WTC11 (cell line): ENCODE data around the gene GATM. TPM values are rescaled to one million over a fixed set of nuclear protein-coding genes. Genes with fewer than 3 reads are reported as not detected.

ENCODE experiments used
- ATAC-seq: fragments of 200-7000 bp; cut with Tn5 transposase; 2 replicates; pipeline ENCODE4 v1.10.0; 2021; ENCODE audit warnings: mild to moderate bottlenecking, moderate library complexity
- CTCF ChIA-PET: fragments of 300-600 bp; sonication (Branson Sonifier 250); formaldehyde crosslinking; loops from one replicate; lab custom pipeline; 2021; ENCODE audit warnings: antibody characterized with exemption; lab: Charles Lee
- POLR2A ChIA-PET: fragments of 350-600 bp; sonication (Branson Sonifier 250); formaldehyde crosslinking; loops from one replicate; lab custom pipeline; 2021; ENCODE audit warnings: antibody characterized with exemption; lab: Charles Lee
- DNase-seq: peaks from one replicate; pipeline ENCODE4 v3.0.0; 2021; ENCODE audit warnings: low spot score
- H3K27ac Mint-ChIP-seq: 2 replicates; pipeline ENCODE4 v1.8.0; 2021; ENCODE audit warnings: mixed read lengths
- H3K27me3 Mint-ChIP-seq: 2 replicates; pipeline ENCODE4 v1.8.0; 2021; ENCODE audit warnings: low read depth, mild to moderate bottlenecking, moderate library complexity, mixed read lengths
- H3K36me3 Mint-ChIP-seq: 2 replicates; pipeline ENCODE4 v1.8.0; 2021; ENCODE audit warnings: mixed read lengths
- H3K4me1 Mint-ChIP-seq: 2 replicates; pipeline ENCODE4 v1.8.0; 2022; ENCODE audit warnings: mixed read lengths
- H3K4me3 Mint-ChIP-seq: 2 replicates; pipeline ENCODE4 v1.8.0; 2021; ENCODE audit warnings: mild to moderate bottlenecking, moderate library complexity, mixed read lengths
- H3K9me3 Mint-ChIP-seq: 2 replicates; pipeline ENCODE4 v1.8.0; 2021; ENCODE audit warnings: mixed read lengths
- ATF1 ChIP-seq: sonication (generic); formaldehyde crosslinking; IDR thresholded peaks from 2 replicates; pipeline ENCODE4 v1.8.1; 2023; ENCODE audit warnings: mild to moderate bottlenecking, moderate library complexity, missing genetic modification reagents
- FOXJ3 ChIP-seq: sonication (generic); formaldehyde crosslinking; IDR thresholded peaks from 2 replicates; pipeline ENCODE4 v1.9.0; 2021; ENCODE audit warnings: missing genetic modification reagents, mild to moderate bottlenecking, borderline replicate concordance
- FOXP4 ChIP-seq: sonication (generic); formaldehyde crosslinking; IDR thresholded peaks from 2 replicates; pipeline ENCODE4 v1.8.0; 2022; ENCODE audit warnings: mild to moderate bottlenecking, missing genetic modification reagents
- IRF2 ChIP-seq: sonication (generic); formaldehyde crosslinking; IDR thresholded peaks from 2 replicates; pipeline ENCODE4 v1.8.0; 2022; ENCODE audit warnings: low read depth, missing genetic modification reagents, borderline replicate concordance
- JAZF1 ChIP-seq: fragments of 250-450 bp; sonication (Bioruptor Pico); IDR thresholded peaks from 2 replicates; pipeline ENCODE4 v1.9.0; 2021; ENCODE audit warnings: moderate library complexity, mild to moderate bottlenecking, inconsistent platforms
- MXD4 ChIP-seq: fragments of 250-450 bp; sonication (Bioruptor Pico); IDR thresholded peaks from 2 replicates; pipeline ENCODE4 v1.8.0; 2021; ENCODE audit warnings: mild to moderate bottlenecking, moderate library complexity, borderline replicate concordance
- NFE2L1 ChIP-seq: sonication (generic); formaldehyde crosslinking; IDR thresholded peaks from 2 replicates; pipeline ENCODE4 v1.8.1; 2023; ENCODE audit warnings: missing genetic modification reagents
- NFYB ChIP-seq: sonication (generic); formaldehyde crosslinking; conservative IDR thresholded peaks from 2 replicates; pipeline ENCODE4 v1.8.0; 2022; ENCODE audit warnings: low read depth, missing genetic modification reagents
- NR2C2 ChIP-seq: sonication (generic); formaldehyde crosslinking; IDR thresholded peaks from 2 replicates; pipeline ENCODE4 v1.8.0; 2022; ENCODE audit warnings: mild to moderate bottlenecking, missing genetic modification reagents
- SMAD4 ChIP-seq: sonication (generic); formaldehyde crosslinking; IDR thresholded peaks from 2 replicates; pipeline ENCODE4 v1.8.0; 2022; ENCODE audit warnings: mild to moderate bottlenecking, missing genetic modification reagents
- SP1 ChIP-seq: sonication (generic); formaldehyde crosslinking; conservative IDR thresholded peaks from 2 replicates; pipeline ENCODE4 v1.8.1; 2022; ENCODE audit warnings: missing genetic modification reagents
- TEAD1 ChIP-seq: sonication (generic); formaldehyde crosslinking; IDR thresholded peaks from 2 replicates; pipeline ENCODE4 v1.8.0; 2022; ENCODE audit warnings: mild to moderate bottlenecking, missing genetic modification reagents
- USF2 ChIP-seq: sonication (generic); formaldehyde crosslinking; IDR thresholded peaks from 2 replicates; pipeline ENCODE4 v1.8.1; 2023; ENCODE audit warnings: mild to moderate bottlenecking, missing genetic modification reagents, moderate library complexity
- ZNF121 ChIP-seq: sonication (generic); formaldehyde crosslinking; IDR thresholded peaks from 2 replicates; pipeline ENCODE4 v1.8.0; 2023; ENCODE audit warnings: missing genetic modification reagents
- ZNF219 ChIP-seq: sonication (generic); formaldehyde crosslinking; IDR thresholded peaks from 2 replicates; pipeline ENCODE4 v1.8.0; 2023; ENCODE audit warnings: missing genetic modification reagents, mild to moderate bottlenecking, borderline replicate concordance
- ZNF263 ChIP-seq: sonication (generic); formaldehyde crosslinking; IDR thresholded peaks from 2 replicates; pipeline ENCODE4 v1.8.1; 2022; ENCODE audit warnings: low read depth, mild to moderate bottlenecking, moderate library complexity, missing genetic modification reagents
- total RNA-seq: library from RNA; stranded (reverse); gene quantifications from 3 replicates; pipeline ENCODE4 v1.2.3, GENCODE V29; 2021
- TF ChIP-seq, protein P1 (sequence below): sonication (generic); formaldehyde crosslinking; IDR thresholded peaks from 2 replicates; pipeline ENCODE4 v1.8.1; 2023; ENCODE audit warnings: mild to moderate bottlenecking, missing genetic modification reagents
- TF ChIP-seq, protein P2 (sequence below): sonication (generic); formaldehyde crosslinking; IDR thresholded peaks from 2 replicates; pipeline ENCODE4 v1.8.1; 2023; ENCODE audit warnings: mild to moderate bottlenecking, missing genetic modification reagents, borderline replicate concordance
- TF ChIP-seq, protein P3 (sequence below): sonication (generic); formaldehyde crosslinking; conservative IDR thresholded peaks from 2 replicates; pipeline ENCODE4 v1.8.1; 2022; ENCODE audit warnings: mild to moderate bottlenecking, missing genetic modification reagents
- TF ChIP-seq, protein P4 (sequence below): sonication (generic); formaldehyde crosslinking; IDR thresholded peaks from 2 replicates; pipeline ENCODE4 v1.8.1; 2022; ENCODE audit warnings: low read depth, missing genetic modification reagents, borderline replicate concordance

The GATM gene
- total RNA-seq, 1 experiment from 2014 or later, result 10.1 TPM

GRCh38 chr15:45343258-45343860, 35.0 kb downstream of the GATM start (continued):
- TF ChIP-seq, protein P1, sequence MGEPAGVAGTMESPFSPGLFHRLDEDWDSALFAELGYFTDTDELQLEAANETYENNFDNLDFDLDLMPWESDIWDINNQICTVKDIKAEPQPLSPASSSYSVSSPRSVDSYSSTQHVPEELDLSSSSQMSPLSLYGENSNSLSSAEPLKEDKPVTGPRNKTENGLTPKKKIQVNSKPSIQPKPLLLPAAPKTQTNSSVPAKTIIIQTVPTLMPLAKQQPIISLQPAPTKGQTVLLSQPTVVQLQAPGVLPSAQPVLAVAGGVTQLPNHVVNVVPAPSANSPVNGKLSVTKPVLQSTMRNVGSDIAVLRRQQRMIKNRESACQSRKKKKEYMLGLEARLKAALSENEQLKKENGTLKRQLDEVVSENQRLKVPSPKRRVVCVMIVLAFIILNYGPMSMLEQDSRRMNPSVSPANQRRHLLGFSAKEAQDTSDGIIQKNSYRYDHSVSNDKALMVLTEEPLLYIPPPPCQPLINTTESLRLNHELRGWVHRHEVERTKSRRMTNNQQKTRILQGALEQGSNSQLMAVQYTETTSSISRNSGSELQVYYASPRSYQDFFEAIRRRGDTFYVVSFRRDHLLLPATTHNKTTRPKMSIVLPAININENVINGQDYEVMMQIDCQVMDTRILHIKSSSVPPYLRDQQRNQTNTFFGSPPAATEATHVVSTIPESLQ, result no peak
- TF ChIP-seq, all 79 proteins: peak for 0

- no peak for DNase-seq
- TF ChIP-seq NR2C2 (no peak), SP1 (CRISPR knock-in tag) (no peak), FOXJ3 (no peak), IRF2 (CRISPR knock-in tag) (no peak), NFE2L1 (no peak)
- no peaks in the 10 kb centered on the region for H3K36me3 Mint-ChIP-seq
- CTCF ChIA-PET, result interaction anchor here (0.7 to 1.3 kb wide), 2 partner anchors 232 to 762 kb away, joined by 3 to 4 read pairs; no protein-coding TSS in a partner anchor
- H3K9me3 Mint-ChIP-seq, result no peaks in the 10 kb centered on the region
- H3K4me3 Mint-ChIP-seq, result no peak overlapping the region
- POLR2A ChIA-PET, result interaction anchor here (0.5 kb wide), 1 partner anchor 14 kb away, joined by 3 read pairs; no protein-coding TSS in a partner anchor
- no peak for ATAC-seq
- no peaks in the 10 kb centered on the region for H3K4me1 Mint-ChIP-seq
- H3K27ac Mint-ChIP-seq, result no peak overlapping the region
- H3K27me3 Mint-ChIP-seq, result no peaks in the 10 kb centered on the region; the same call in 1 of the 2 replicates
Observed at GRCh38 chr15:45341790-45342189, 36.6 kb downstream of the GATM start.

DNA sequence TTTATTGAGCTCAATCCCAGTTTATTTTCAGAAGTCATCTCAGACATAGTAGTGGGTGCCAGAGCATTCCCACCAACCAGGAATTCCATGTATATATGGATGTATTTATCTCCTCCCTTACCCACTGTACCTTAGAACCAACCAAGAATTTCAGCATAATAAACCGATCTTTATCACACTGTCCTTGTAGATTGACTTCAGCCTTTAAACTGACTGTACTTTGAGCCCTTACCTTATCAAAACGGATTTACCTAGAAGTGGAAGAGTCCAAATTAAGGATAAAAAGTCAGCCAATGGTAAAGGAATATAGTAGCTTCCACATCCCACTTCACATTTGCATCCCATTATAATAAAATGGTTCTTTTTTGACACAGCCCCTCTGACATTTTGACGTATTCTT, 37.9 kb downstream of the GATM start:
- no peak for ATAC-seq
- Mint-ChIP-seq H3K27ac (no peak overlapping the region), H3K9me3 (no peaks in the 10 kb centered on the region), H3K4me3 (no peak overlapping the region), H3K27me3 (no peaks in the 10 kb centered on the region; the same call in 1 of the 2 replicates)
- CTCF ChIA-PET, result interaction anchor here (0.6 to 1.6 kb wide), 2 partner anchors 25 to 315 kb away, joined by 4 read pairs; no protein-coding TSS in a partner anchor
- TF ChIP-seq, protein P2, sequence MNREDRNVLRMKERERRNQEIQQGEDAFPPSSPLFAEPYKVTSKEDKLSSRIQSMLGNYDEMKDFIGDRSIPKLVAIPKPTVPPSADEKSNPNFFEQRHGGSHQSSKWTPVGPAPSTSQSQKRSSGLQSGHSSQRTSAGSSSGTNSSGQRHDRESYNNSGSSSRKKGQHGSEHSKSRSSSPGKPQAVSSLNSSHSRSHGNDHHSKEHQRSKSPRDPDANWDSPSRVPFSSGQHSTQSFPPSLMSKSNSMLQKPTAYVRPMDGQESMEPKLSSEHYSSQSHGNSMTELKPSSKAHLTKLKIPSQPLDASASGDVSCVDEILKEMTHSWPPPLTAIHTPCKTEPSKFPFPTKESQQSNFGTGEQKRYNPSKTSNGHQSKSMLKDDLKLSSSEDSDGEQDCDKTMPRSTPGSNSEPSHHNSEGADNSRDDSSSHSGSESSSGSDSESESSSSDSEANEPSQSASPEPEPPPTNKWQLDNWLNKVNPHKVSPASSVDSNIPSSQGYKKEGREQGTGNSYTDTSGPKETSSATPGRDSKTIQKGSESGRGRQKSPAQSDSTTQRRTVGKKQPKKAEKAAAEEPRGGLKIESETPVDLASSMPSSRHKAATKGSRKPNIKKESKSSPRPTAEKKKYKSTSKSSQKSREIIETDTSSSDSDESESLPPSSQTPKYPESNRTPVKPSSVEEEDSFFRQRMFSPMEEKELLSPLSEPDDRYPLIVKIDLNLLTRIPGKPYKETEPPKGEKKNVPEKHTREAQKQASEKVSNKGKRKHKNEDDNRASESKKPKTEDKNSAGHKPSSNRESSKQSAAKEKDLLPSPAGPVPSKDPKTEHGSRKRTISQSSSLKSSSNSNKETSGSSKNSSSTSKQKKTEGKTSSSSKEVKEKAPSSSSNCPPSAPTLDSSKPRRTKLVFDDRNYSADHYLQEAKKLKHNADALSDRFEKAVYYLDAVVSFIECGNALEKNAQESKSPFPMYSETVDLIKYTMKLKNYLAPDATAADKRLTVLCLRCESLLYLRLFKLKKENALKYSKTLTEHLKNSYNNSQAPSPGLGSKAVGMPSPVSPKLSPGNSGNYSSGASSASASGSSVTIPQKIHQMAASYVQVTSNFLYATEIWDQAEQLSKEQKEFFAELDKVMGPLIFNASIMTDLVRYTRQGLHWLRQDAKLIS (CRISPR knock-in tag), result no peak
- TF ChIP-seq USF2 (no peak), MXD4 (CRISPR knock-in tag) (no peak), FOXP4 (no peak), FOXJ3 (no peak), NFYB (CRISPR knock-in tag) (no peak), JAZF1 (CRISPR knock-in tag) (no peak), ZNF219 (CRISPR knock-in tag) (no peak), ZNF121 (CRISPR knock-in tag) (no peak), ZNF263 (CRISPR knock-in tag) (no peak), SMAD4 (CRISPR knock-in tag) (no peak), ATF1 (CRISPR knock-in tag) (no peak), TEAD1 (CRISPR knock-in tag) (no peak)
- TF ChIP-seq, protein P3, sequence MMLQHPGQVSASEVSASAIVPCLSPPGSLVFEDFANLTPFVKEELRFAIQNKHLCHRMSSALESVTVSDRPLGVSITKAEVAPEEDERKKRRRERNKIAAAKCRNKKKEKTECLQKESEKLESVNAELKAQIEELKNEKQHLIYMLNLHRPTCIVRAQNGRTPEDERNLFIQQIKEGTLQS (CRISPR knock-in tag), result no peak
- TF ChIP-seq, protein P4, sequence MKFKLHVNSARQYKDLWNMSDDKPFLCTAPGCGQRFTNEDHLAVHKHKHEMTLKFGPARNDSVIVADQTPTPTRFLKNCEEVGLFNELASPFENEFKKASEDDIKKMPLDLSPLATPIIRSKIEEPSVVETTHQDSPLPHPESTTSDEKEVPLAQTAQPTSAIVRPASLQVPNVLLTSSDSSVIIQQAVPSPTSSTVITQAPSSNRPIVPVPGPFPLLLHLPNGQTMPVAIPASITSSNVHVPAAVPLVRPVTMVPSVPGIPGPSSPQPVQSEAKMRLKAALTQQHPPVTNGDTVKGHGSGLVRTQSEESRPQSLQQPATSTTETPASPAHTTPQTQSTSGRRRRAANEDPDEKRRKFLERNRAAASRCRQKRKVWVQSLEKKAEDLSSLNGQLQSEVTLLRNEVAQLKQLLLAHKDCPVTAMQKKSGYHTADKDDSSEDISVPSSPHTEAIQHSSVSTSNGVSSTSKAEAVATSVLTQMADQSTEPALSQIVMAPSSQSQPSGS (CRISPR knock-in tag), result no peak
- TF ChIP-seq, protein P1, result no peak
- TF ChIP-seq, all 79 proteins: peak for 0
- Mint-ChIP-seq H3K36me3 (no peaks in the 10 kb centered on the region), H3K4me1 (no peaks in the 10 kb centered on the region)
- DNase-seq, result no peak
- POLR2A ChIA-PET, result no interaction called here
